Right lobe of liver (tissue), 4 donors: ENCODE results near the gene SVIL.

Experiments
- CTCF ChIP-seq, 4 donors: fragments of 200-600 bp in 3 of 4; fragments of 450-650 bp in 1 of 4; IDR thresholded peaks; one replicate each; pipeline versions ENCODE4 v1.5.1 to v1.8.0; 2016 to 2022; ENCODE audit warnings: antibody characterized with exemption in 4 of 4, mild to moderate bottlenecking in 2 of 4
- POLR2A ChIP-seq: fragments of 450-650 bp; IDR thresholded peaks from one replicate; pipeline ENCODE4 v1.6.1; 2017; ENCODE audit warnings: antibody characterized with exemption, mild to moderate bottlenecking
- donor health status: DM: no; HTN: no; CAD: no.
- donor health status: DM: no; HTN: no; CAD: no.
- donor health status: DM: no; HTN: yes; CAD: no.

DNA sequence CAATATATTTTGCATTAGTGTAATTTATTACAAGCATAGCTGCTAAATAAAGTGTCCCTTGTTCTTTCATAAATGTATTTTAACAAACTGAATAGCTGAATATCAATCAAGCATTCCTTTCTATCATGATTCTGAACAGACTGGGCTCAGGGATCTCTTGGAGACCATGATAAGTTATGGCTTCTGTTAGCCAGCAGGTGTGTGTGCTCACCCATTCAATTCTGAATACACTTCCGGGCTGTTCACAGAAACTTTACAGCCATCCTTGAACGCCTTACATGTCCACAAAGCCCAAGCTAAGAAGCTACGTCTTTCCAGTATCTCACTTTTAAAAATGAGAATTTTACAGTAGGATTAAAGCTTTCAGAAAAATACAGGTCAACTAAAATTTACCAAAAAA lies 115.1 kb downstream of the SVIL start:
- TF ChIP-seq POLR2A (no peak), CTCF (IDR thresholded peaks at IDR 0.05) (no peak)
